Stimulated activated CD4-positive, alpha-beta T cell treated with anti-CD3 and anti-CD28 coated beads, Interleukin-15, amount 100 ng/mL, for 48 hours (primary cell): ENCODE results near the gene SPTB.

ENCODE experiments used
- DNase-seq, 2 donors: peaks; one replicate each; pipeline ENCODE4 v3.0.0-alpha.2; 2020; ENCODE audit warnings: low read depth in 2 of 2

Gene SPTB

DNA sequence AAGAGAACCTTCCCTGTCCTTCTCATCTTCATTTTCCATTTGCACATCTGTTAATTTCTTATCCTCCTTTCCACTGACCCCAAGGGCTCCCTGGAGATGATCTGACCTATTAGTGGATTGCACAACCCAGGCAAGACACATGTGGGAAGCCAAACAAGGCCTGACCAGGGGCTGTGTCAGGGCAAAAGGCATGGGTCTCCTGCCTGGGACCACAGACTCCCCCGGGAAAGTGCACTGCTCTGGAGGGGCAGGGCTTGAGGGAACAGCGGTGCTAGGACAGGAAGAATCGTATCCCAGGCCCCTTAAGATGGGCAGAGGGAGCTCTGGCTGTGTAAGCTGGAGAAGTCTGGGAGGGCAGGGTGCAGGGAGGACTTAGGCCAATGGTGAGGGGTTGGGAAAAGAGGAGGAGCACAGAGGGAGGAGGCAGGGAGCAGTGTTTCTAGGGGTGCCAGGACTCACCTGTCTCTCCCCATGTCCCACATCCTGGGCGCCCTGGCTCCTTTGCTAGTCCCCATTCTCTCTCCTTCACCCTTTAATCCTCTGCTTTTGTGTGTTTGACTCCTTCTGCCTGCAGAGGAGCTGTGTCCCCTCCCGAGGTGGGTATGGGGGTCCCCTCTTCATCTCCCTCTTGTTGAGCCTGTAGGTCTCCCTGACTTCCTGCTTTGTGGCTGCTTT lies 150.2 kb downstream of the SPTB start:
- DNase-seq, result no peak

DNA sequence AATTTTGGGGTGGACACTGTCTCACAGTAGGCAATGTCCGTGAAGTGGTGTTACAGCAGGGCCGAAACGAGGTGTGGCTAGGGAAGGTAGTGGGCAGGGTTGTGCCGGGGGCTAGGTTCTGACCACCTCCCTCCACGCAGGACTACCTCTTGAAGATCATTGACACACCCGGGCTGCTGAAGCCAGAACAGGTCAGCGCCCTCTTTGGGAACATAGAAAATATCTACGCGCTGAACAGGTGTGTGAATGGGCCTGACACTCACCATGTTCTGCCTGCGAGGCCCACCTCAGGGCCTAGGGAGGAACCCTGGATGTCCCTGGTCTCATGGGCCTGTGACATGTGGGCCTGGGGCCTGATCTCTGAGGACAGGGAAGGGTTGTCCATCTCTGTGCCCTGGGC lies 150.9 kb downstream of the SPTB start:
- no peak for DNase-seq

DNA sequence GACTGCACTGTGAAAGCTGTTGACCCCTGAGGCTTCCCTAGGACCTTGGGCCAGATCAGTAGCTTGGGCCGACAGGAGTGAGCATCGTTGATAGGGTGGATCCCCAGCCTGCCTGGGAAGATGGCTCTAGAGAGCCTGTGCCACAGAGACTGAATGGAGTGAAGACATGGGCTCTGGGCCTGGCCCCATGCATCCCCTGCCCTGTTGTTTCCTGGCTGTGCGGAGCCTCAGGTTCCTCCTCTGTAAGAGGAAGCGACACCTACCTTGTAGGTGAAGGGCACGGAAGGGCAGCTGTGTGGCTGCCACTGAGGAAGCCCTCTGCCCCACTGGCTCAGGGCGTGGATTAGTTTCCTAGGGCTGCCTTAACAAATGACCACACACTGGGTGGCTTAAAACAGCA lies 151.6 kb downstream of the SPTB start:
- DNase-seq, result no peak

GRCh38 chr14:64727551-64728071 lies 152.1 kb downstream of the SPTB start:
- DNase-seq, result no peak

- DNase-seq, result no peak
Observed at GRCh38 chr14:64726585-64726890, 153.2 kb downstream of the SPTB start.

DNA sequence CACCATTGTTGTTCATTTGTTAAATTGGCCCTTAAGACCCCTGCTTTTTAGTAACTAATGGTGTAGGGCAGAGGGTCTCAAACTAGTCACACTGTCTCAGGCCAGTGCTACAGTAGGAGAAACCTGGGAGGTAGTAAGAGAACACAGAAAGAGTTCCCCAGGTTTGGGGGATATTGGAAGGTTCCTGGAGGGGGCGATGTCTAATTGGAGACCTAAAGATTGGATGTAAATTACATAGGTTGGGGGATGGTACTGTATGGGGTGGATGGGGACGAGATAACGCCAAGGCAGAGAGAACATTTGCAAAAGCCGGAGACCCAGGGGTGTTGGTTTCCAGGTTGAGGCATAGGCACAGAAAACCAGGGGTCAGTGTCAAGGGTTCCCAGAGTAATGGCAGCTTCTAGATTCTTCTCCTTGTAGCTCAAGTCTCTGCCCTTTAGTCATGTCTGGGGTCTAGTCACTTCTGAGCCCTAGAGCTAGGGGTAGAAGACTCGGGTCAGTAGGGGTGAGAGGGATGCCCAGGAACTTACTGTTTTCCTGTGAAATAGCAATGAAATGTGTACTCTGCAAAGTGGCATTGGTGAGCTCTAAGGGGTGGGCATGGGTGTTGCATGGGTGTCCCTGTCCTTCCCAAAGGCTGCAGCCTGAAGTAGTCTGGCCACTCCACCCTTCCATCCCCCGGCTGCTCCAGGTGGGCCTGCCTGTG lies 153.7 kb downstream of the SPTB start:
- no peak for DNase-seq

DNA sequence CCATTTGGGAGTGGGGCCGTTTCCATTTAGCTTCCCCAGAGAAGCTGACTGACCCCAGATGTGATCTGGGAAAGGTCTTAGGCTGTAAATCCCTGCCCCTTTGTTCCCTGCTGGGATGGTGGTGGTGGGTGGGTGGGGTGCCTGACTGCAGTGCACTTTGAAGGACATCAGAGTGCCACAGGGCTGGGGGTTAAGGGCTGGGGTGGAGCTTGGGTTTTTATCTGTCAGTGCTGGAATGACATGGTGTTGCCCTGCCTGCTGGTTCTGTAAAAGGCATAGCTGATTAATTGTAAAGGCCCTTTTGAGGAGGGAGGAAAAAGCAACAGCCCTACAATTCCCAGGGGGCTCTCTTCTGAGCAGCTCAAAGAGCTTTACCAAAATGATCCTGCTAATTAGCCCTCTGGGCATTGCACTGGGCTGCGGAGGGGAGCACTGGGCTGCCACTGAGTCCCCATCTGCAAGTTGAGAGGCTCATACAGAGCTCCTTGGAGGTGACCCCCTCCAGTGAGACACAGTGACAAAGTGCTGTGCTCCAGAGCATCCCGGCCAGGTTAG lies 154.4 kb downstream of the SPTB start:
- no peak for DNase-seq

GRCh38 chr14:64724578-64724930 lies 155.2 kb downstream of the SPTB start:
- DNase-seq, result no peak

DNA sequence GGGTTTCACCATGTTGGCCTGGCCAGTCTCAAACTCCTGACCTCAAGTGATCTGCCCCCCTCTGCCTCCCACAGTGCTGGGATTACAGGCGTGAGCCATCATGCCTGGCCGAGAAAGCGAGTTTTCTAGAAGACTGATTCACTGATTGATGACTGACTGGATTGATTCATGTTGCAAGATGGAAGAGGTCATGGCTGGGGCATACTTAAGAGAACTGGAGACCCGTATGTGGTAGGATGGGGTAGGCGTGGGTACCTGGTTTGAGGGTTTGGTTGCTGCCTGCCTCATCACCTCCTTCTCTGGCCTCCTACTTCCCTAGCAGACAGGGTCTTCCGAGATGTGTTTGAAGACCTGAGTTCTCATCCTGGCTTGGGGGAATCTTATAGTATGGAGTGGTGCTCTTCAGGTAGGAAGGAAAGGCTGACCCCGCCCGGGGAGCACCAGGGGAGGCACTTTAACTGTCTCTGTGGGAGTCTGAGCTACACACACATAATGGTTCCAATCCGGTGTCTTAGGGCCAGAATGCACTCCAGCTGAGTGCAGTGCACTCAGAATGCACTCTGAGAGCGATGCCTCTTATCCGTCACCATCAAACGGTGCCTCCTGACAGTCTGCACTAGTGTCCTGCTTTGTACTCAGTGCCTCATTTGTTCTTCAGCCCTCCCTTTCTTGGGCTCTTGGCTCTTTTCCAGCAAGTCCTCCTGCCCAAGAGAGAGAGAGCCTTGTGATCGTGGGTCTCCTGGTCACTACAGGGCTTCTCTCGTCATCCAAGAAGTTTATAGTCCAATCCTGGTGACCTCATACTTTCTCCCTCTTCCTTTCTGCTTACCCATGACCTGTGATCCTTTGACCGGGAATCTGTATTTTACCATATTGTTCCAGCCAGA lies 155.8 kb downstream of the SPTB start:
- DNase-seq, result no peak

DNA sequence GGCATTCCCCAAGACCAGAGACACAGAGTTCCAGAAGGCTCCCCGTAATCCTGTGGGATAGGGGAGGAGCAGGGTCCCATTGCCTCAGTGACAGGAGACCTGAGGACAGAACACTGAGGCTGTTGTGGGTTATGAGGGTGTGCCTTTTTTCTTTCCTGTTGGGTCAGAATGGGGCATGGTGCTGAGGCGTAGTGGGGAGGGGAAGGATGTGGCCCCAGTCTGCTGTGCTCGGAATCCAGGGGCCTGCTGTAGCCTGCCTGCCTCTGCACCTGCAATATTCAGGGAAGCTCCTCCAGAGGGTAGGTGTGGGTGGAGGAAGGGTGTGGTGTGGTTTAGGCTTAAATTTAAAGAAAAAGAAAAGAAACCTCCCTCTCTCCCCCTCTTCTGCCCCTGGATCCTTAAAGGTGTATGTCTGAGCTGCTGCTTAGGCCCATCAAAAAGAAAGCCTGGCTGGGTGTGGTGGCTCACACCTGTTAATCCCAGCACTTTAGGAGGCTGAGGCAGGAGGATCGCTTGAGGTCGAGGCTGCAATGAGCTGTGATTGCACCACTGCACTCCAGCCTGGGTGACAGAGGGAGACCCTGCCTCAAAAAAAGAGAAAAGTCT lies 156.8 kb downstream of the SPTB start:
- no peak for DNase-seq

- DNase-seq, result no peak
Observed at GRCh38 chr14:64721899-64722298, 157.8 kb downstream of the SPTB start.

DNA sequence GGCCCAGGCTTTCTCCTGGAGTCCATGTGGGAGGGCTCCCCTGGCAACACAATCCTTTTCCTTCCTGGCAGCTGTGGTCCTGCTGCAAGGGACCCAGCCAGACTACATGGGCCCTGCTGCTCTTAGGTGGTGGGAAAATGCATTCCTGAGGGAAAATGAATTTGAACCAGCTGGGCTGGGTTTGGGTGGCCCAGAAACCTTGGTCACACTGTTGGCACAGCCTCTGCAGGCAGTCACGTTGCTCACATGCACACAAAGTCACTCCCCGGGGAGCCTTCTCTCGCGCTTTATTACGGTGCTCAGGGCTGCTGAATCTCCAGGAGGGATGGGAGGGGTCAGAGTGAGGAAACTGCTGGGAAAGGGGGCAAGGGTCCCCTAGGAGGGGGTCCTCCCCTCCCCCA lies 158.3 kb downstream of the SPTB start:
- DNase-seq, result no peak

- no peak for DNase-seq
Observed at GRCh38 chr14:64720131-64720576, 159.6 kb downstream of the SPTB start.

DNA sequence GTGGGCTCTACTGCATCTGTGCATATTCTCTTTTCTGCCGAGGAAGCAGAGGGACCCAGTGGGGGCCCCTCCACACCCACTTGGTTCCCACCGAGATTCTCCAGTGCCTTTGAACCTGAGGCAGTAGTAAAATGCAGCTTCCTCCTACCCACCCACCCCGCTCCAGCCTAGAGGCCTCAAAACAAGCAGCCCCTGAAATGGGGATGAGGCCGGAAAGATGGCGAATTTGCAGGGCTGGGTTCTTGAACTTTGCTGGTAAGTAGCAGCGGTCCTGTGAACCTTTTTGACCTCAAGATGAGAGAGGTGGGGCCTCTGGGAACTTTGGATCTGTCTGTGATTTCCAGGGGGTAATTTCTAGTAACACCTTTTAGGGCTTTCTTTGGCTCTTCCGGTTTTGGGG lies 160.1 kb downstream of the SPTB start:
- no peak for DNase-seq

- DNase-seq, result no peak
Observed at GRCh38 chr14:64718762-64719161, 160.9 kb downstream of the SPTB start.

- no peak for DNase-seq
Observed at GRCh38 chr14:64717870-64718269, 161.8 kb downstream of the SPTB start.

DNA sequence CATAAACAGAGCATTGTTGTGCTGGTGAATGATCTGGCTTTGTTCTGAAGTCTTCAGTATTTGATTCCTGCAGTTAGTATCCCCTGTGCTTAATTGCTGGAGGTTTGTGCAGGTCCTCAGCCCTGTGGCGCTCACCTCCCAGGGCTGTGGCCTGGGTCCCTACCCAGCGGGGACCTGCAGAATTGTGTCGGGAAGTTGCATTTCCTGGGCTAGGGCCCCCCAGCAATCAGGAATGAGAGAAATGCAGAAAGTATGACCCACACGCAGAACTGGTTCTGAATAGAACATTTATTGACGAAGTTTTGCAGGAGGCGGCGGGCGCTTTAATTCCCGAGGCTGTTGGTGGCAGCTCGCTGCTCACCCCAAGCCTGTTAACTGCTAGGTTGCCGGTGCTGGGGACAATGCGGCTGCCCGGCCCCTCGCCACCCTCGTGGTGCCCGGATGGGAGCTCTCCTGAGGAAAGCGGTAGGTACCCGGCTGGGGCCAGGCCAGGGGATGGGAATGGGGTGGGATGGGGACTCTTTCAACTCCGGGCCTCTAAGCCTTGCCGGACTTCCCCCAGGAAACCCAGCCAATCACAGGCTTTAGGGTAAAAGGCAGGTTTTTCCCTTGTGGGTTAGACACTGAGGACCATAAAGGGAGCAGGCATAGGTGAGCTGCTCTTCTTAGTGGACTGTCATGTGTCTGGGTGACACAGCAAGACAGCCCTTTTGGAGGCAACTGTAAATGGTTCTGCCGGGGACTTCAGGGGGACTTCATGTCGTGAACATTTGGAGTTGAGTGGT lies 163.9 kb downstream of the SPTB start:
- DNase-seq, result no peak

DNA sequence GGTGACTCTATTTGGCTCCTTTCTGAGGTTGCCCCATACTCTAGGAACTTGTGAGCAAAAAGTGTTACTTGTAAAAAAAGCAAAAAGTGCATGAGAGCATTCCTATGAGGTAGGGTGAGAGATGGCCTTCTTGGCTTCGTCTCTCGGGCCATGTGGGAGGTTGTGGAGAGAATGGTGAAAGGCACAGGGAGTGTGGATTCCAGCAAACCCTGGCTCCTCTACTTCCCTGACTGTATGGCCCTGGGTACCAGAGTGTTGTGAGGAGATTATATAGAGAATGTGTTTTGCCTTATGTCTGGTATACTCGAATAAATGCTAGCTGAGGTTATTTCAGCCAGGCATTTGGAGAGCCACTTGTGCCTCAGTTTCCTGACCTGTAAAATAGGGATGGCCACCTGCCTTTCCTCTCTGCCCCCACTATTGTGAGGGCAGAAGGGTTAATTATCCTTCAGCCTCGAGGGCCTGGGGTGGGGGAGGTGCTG lies 164.5 kb downstream of the SPTB start:
- DNase-seq, result no peak

DNA sequence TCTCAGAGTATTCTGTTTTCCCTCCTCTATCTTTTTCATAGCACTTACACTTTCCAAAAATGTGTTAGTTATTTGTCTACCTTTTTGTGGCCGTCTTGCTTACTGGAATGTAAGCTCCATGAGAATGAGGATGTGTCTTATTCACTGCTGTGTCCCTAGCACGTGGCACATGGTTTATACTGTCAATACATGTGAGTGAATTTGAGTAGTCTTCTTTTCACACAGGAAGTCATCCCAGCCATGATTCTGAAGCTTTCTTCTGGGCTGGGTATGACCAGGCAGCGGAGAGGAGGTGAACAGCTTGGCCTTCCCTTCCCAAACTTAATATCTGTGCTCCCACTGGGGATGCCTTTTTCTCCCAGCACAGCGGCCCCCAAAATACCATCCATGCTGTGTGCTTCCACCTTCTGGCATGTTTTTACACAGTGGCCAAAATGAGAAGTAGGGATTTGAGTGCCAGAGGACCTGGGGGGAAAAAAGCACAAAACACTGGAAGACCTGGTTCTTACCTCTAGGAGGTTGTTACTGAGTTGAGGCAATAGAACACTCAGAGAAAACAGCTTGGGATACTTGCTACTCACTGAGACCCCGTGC lies 165.2 kb downstream of the SPTB start:
- no peak for DNase-seq

DNA sequence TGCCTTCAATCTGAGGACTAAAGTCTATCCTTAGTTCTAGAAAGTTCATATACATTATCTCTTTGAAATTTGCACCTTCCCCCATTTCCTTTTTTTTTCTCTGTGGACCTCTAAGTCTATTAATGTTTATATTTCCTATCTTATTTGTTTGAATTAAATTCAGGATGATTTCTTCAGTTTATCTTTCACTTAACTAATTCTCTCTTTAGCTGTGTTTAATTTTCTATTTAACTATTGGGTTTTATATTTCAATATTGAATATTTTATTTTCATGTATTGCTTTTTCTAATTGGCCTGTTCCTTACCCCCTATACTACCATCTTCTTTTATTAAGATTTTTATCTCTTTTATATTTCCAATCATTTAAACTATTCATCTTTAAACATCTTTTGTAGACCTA lies 166.0 kb downstream of the SPTB start:
- DNase-seq, result no peak

- no peak for DNase-seq
Observed at GRCh38 chr14:64711039-64711438, 168.7 kb downstream of the SPTB start.
